HUES64 (cell line): ENCODE measurements around the gene TYRP1. TPM values are rescaled to one million over a fixed set of nuclear protein-coding genes. Genes with fewer than 3 reads are reported as not detected.

Source experiments
- H3K27ac ChIP-seq: 2 replicates; pipeline ENCODE4 v1.7.0; 2013; ENCODE audit warnings: low read depth, low read length, inconsistent platforms
- H3K27me3 ChIP-seq: 2 replicates; pipeline ENCODE4 v1.6.1; 2013; ENCODE audit warnings: mild to moderate bottlenecking, low read length; ENCODE audit not compliant: insufficient read depth
- H3K36me3 ChIP-seq: 2 replicates; pipeline ENCODE4 v1.6.1; 2013; ENCODE audit warnings: mild to moderate bottlenecking, low read length; ENCODE audit not compliant: insufficient read depth
- H3K4me1 ChIP-seq: 2 replicates; pipeline ENCODE4 v1.6.1; 2013; ENCODE audit warnings: mild to moderate bottlenecking, low read length, moderate library complexity; ENCODE audit not compliant: insufficient read depth
- H3K4me3 ChIP-seq: 2 replicates; pipeline ENCODE4 v1.5.1; 2013; ENCODE audit warnings: mild to moderate bottlenecking, low read length, moderate library complexity
- H3K9ac ChIP-seq: 2 replicates; pipeline ENCODE4 v1.6.1; 2013; ENCODE audit warnings: mild to moderate bottlenecking, low read depth, low read length
- H3K9me3 ChIP-seq: 2 replicates; pipeline ENCODE4 v1.6.1; 2013; ENCODE audit warnings: low read depth, low read length; ENCODE audit not compliant: insufficient read depth
- WGBS: fragments of 150-250, 120-280 bp; methylation state at CpG from one replicate; pipeline ENCODE4 v1.1.7; 2013; ENCODE audit warnings: missing lambda C conversion rate; 5-methylcytosine and 5-hydroxymethylcytosine counted together
- polyA plus RNA-seq, 2 experiments: library from polyadenylated mRNA; stranded (reverse); fragments of 50-300 nt; gene quantifications; one replicate each; pipeline ENCODE4 v1.2.3, GENCODE V29; 2013

Gene TYRP1
- 0.15 TPM for polyA plus RNA-seq (2013, experiment 1 of 2)
- 0.44 TPM for polyA plus RNA-seq (2013, experiment 2 of 2)

GRCh38 chr9:12693141-12693540 is at the start of gene TYRP1:
Gene TYRP1, plus strand, starts transcription at chr9:12693385. Its CDS starts 612 bp downstream, at chr9:12693997.
- H3K9me3 ChIP-seq = no peaks in the 10 kb centered on the region
- no peaks in the 10 kb centered on the region for H3K27me3 ChIP-seq
- H3K36me3 ChIP-seq = no peaks in the 10 kb centered on the region
- no peak within 1 kb of the TSS for H3K27ac ChIP-seq
- 85% methylated on average over 2 of the region's 3 CpGs for WGBS
- H3K9ac ChIP-seq = no peak within 1 kb of the TSS
- H3K4me1 ChIP-seq = no peaks in the 10 kb centered on the region
- H3K4me3 ChIP-seq = no peak within 1 kb of the TSS

- H3K9me3 ChIP-seq = no peaks in the 10 kb centered on the region
- H3K4me1 ChIP-seq = no peaks in the 10 kb centered on the region
- no peak overlapping the region for H3K9ac ChIP-seq
- H3K36me3 ChIP-seq = no peaks in the 10 kb centered on the region
- no peak overlapping the region for H3K27ac ChIP-seq
- H3K27me3 ChIP-seq = no peaks in the 10 kb centered on the region
- H3K4me3 ChIP-seq = no peak overlapping the region
Observed at GRCh38 chr9:12643686-12644085, 49.5 kb upstream of the TYRP1 start.

- Histone ChIP-seq H3K27ac (no peak overlapping the region), H3K9me3 (no peaks in the 10 kb centered on the region), H3K9ac (no peak overlapping the region), H3K4me3 (no peak overlapping the region), H3K36me3 (no peaks in the 10 kb centered on the region), H3K4me1 (no peaks in the 10 kb centered on the region), H3K27me3 (no peaks in the 10 kb centered on the region)
- 96% methylated on average over 1 of the region's 1 CpG for WGBS
Observed at GRCh38 chr9:12648925-12649324, 44.3 kb upstream of the TYRP1 start.

- Histone ChIP-seq H3K4me1 (no peaks in the 10 kb centered on the region), H3K4me3 (no peak overlapping the region), H3K27ac (no peak overlapping the region), H3K27me3 (no peaks in the 10 kb centered on the region), H3K9ac (no peak overlapping the region), H3K9me3 (no peaks in the 10 kb centered on the region), H3K36me3 (no peaks in the 10 kb centered on the region)
Observed at GRCh38 chr9:12651125-12651524, 42.1 kb upstream of the TYRP1 start.

- Histone ChIP-seq H3K4me1 (no peaks in the 10 kb centered on the region), H3K27ac (no peak overlapping the region), H3K27me3 (no peaks in the 10 kb centered on the region), H3K36me3 (no peaks in the 10 kb centered on the region), H3K9ac (no peak overlapping the region), H3K4me3 (no peak overlapping the region), H3K9me3 (0 out of 2 replicates have a peak, but pooled peaks cover 2% of the 10 kb centered on the region)
- WGBS = 70% methylated on average over 2 of the region's 2 CpGs
Observed at GRCh38 chr9:12652973-12653372, 40.2 kb upstream of the TYRP1 start.

GRCh38 chr9:12656803-12657202 is 36.4 kb upstream of the TYRP1 start:
- Histone ChIP-seq H3K4me3 (no peak overlapping the region), H3K9me3 (0 out of 2 replicates have a peak, but pooled peaks cover 2% of the 10 kb centered on the region), H3K9ac (no peak overlapping the region), H3K4me1 (no peaks in the 10 kb centered on the region), H3K27ac (no peak overlapping the region), H3K36me3 (no peaks in the 10 kb centered on the region), H3K27me3 (no peaks in the 10 kb centered on the region)
- WGBS = 93% methylated on average over 2 of the region's 2 CpGs

GRCh38 chr9:12657233-12657632 is 36.0 kb upstream of the TYRP1 start:
- H3K9me3 ChIP-seq = 0 out of 2 replicates have a peak, but pooled peaks cover 2% of the 10 kb centered on the region
- no peak overlapping the region for H3K4me3 ChIP-seq
- H3K27me3 ChIP-seq = no peaks in the 10 kb centered on the region
- H3K4me1 ChIP-seq = no peaks in the 10 kb centered on the region
- WGBS = 95% methylated on average over 2 of the region's 2 CpGs
- no peak overlapping the region for H3K9ac ChIP-seq
- H3K27ac ChIP-seq = no peak overlapping the region
- H3K36me3 ChIP-seq = no peaks in the 10 kb centered on the region

- Histone ChIP-seq H3K9me3 (0 out of 2 replicates have a peak, but pooled peaks cover 2% of the 10 kb centered on the region), H3K4me1 (no peaks in the 10 kb centered on the region), H3K36me3 (no peaks in the 10 kb centered on the region), H3K27me3 (no peaks in the 10 kb centered on the region), H3K9ac (no peak overlapping the region), H3K27ac (no peak overlapping the region), H3K4me3 (no peak overlapping the region)
- WGBS = 94% methylated on average over 4 of the region's 4 CpGs
Observed at GRCh38 chr9:12657998-12658397, 35.2 kb upstream of the TYRP1 start.

- no peak overlapping the region for H3K4me3 ChIP-seq
- 96% methylated on average over 10 of the region's 10 CpGs for WGBS
- H3K4me1 ChIP-seq = no peaks in the 10 kb centered on the region
- no peaks in the 10 kb centered on the region for H3K36me3 ChIP-seq
- no peak overlapping the region for H3K27ac ChIP-seq
- no peak overlapping the region for H3K9ac ChIP-seq
- no peaks in the 10 kb centered on the region for H3K27me3 ChIP-seq
- H3K9me3 ChIP-seq = 0 out of 2 replicates have a peak, but pooled peaks cover 2% of the 10 kb centered on the region
Observed at GRCh38 chr9:12658531-12659209, 34.5 kb upstream of the TYRP1 start.

- Histone ChIP-seq H3K27me3 (no peaks in the 10 kb centered on the region), H3K36me3 (no peaks in the 10 kb centered on the region), H3K4me3 (no peak overlapping the region), H3K27ac (no peak overlapping the region), H3K9me3 (0 out of 2 replicates have a peak, but pooled peaks cover 2% of the 10 kb centered on the region), H3K4me1 (no peaks in the 10 kb centered on the region), H3K9ac (no peak overlapping the region)
- WGBS = 92% methylated on average over 4 of the region's 4 CpGs
Observed at GRCh38 chr9:12659220-12659619, 34.0 kb upstream of the TYRP1 start.

GRCh38 chr9:12666813-12667212 is 26.4 kb upstream of the TYRP1 start:
- Histone ChIP-seq H3K4me1 (no peaks in the 10 kb centered on the region), H3K9ac (no peak overlapping the region), H3K27me3 (no peaks in the 10 kb centered on the region), H3K9me3 (no peaks in the 10 kb centered on the region), H3K27ac (no peak overlapping the region), H3K36me3 (no peaks in the 10 kb centered on the region), H3K4me3 (no peak overlapping the region)
- WGBS = 61% methylated on average over 2 of the region's 2 CpGs

- H3K27ac ChIP-seq = no peak overlapping the region
- H3K27me3 ChIP-seq = no peaks in the 10 kb centered on the region
- no peak overlapping the region for H3K4me3 ChIP-seq
- H3K9me3 ChIP-seq = no peaks in the 10 kb centered on the region
- H3K4me1 ChIP-seq = no peaks in the 10 kb centered on the region
- WGBS = 90% methylated on average over 3 of the region's 3 CpGs
- H3K36me3 ChIP-seq = no peaks in the 10 kb centered on the region
- no peak overlapping the region for H3K9ac ChIP-seq
Observed at GRCh38 chr9:12667892-12668291, 25.3 kb upstream of the TYRP1 start.
